ENCODE measurements around the gene ELP5. TPM values are rescaled to one million over a fixed set of nuclear protein-coding genes. Genes with fewer than 3 reads are reported as not detected.

Gene ELP5
- total RNA-seq, 1 donor: 35.6 TPM

DNA sequence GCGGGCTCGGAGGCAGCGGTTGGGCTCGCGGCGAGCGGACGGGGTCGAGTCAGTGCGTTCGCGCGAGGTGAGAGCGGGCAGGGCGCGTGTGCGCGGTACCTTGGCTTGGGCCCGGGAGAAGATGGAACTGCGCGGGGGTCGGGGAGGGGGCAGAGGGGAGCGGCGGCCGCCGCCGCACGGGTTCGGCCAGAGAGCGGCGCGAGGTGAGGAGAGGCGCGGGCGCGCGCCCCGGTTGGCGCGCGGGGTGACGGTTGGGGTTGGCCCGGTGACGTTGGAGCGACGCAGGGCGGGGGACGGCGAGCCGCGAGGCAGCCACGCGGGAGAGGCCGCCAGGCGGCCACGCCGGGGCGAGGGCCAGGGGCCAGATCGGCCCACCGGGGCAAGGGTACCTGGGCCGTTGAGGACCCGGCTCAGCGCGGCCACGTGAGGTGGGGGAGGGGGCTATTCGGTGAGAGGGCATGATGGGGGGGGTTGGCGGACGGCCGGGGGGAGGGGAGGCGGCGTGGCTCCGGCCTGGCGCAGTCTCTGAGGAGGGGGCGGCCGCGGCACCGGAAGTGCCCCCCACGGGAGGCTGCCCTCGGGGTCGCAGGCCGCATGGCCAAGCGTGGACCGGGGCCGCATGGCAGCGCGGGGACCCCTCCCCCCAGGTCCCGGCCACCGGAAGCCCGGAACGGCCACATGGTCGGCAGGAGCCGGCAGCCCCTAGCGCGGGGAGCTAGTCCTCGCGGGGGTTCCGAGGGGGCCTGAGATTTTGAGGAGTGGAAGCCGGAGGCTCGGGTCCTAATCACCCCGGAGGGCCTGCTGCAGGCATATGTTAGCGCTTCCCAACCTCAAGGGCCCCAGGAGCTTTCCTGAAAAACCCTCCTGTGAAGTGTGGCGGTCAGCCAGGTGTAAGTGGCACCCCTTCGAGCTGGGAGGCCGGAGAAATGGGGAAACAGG lies 55.9 kb downstream of the ELP5 start:
- TF ChIP-seq, protein P1, sequence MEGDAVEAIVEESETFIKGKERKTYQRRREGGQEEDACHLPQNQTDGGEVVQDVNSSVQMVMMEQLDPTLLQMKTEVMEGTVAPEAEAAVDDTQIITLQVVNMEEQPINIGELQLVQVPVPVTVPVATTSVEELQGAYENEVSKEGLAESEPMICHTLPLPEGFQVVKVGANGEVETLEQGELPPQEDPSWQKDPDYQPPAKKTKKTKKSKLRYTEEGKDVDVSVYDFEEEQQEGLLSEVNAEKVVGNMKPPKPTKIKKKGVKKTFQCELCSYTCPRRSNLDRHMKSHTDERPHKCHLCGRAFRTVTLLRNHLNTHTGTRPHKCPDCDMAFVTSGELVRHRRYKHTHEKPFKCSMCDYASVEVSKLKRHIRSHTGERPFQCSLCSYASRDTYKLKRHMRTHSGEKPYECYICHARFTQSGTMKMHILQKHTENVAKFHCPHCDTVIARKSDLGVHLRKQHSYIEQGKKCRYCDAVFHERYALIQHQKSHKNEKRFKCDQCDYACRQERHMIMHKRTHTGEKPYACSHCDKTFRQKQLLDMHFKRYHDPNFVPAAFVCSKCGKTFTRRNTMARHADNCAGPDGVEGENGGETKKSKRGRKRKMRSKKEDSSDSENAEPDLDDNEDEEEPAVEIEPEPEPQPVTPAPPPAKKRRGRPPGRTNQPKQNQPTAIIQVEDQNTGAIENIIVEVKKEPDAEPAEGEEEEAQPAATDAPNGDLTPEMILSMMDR (IDR thresholded peaks at IDR 0.05; ENCODE audit: insufficient read depth, low read length): no peak
- H3K4me3 ChIP-seq (ENCODE audit: low read depth, low read length): peak overlapping the region; percentile 91
- DNase-seq (ENCODE audit: low read depth): peak; percentile 34

DNA sequence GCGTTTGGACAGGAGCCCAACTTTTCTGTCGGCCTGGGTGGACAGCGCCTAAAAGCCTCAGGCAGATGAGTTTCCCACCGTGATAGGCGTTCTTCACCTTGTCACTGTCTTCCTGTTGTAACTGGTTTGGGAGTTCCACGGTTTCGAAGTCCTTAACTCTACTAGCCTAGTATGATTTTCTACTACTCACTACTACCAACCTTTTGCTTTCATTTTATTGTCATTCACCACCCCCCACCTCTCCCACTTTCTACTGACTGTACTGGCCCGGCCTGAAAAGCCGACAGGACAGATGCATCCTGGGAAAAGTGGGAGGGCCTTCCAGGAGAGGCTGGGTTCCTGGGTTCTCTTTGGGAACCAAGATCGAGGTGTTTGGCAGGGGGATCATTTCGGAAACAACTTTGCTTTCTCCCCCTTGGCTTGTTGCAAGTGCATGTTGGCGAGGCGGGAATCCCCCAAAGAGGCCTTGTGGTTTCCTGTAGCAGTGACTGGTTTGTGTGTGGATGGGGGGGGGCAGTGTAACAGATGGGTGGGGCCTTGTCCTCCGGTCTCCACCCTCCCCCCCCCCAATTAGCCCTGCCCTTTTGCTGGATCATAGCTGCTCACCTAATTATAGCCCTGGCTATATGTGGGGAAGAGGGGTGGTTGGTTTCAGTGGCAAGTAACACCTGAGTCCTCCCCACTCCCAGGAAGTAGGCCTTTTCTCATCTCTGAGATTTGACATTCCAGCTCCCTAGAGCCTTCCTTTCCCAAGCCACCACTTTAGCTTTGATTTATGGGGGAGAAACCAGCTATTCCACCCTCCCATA lies 56.8 kb downstream of the ELP5 start:
- TF ChIP-seq, protein P1 (IDR thresholded peaks at IDR 0.05; ENCODE audit: insufficient read depth, low read length): no peak
- H3K4me3 ChIP-seq (ENCODE audit: low read depth, low read length): peak overlapping the region; percentile 91
- peak; percentile 84 for DNase-seq (ENCODE audit: low read depth)

Small RNA genes lying within 50 kb of the gene (small RNA-seq; reads per million reads assigned to genes)
- gene MIR324: 263 reads per million, percentile 98 among the genes with 10 or more reads in this experiment
- not detected for gene RF00019

Other genes with a start within 250 kb of the ELP5 start
- gene RNASEK, start 239.6 kb upstream of the ELP5 start, total RNA-seq (ENCODE audit: low replicate concordance): 9.3 and 90.7 TPM in 2 replicates
- 0.41 and 0.45 TPM in 2 replicates for gene BCL6B, start 229.2 kb upstream of the ELP5 start, total RNA-seq (ENCODE audit: low replicate concordance)
- gene SLC16A13, start 216.2 kb upstream of the ELP5 start, total RNA-seq (ENCODE audit: low replicate concordance): 0.72 and 3.1 TPM in 2 replicates
- 0.27 and 2.4 TPM in 2 replicates for gene SLC16A11, start 208.1 kb upstream of the ELP5 start, total RNA-seq (ENCODE audit: low replicate concordance)
- gene CLEC10A, start 172.0 kb upstream of the ELP5 start, total RNA-seq (ENCODE audit: low replicate concordance): not detected in 2 replicates
- gene ASGR2, start 137.4 kb upstream of the ELP5 start, total RNA-seq (ENCODE audit: low replicate concordance): not detected in 2 replicates
- 0.09 and 2.8 TPM in 2 replicates for gene ASGR1, start 72.8 kb upstream of the ELP5 start, total RNA-seq (ENCODE audit: low replicate concordance)
- 2.9 and 11.9 TPM in 2 replicates for gene DLG4, start 32.4 kb upstream of the ELP5 start, total RNA-seq (ENCODE audit: low replicate concordance)
- gene ACADVL, start 32.3 kb upstream of the ELP5 start, total RNA-seq (ENCODE audit: low replicate concordance): 136 and 210 TPM in 2 replicates
- 67.7 and 102 TPM in 2 replicates for gene DVL2, start 17.7 kb upstream of the ELP5 start, total RNA-seq (ENCODE audit: low replicate concordance)
- 26.7 and 40.3 TPM in 2 replicates for gene PHF23, start 12.8 kb upstream of the ELP5 start, total RNA-seq (ENCODE audit: low replicate concordance)
- 293 and 420 TPM in 2 replicates for gene GABARAP, start 9.8 kb upstream of the ELP5 start, total RNA-seq (ENCODE audit: low replicate concordance)
- gene CTDNEP1, start 481 bp upstream of the ELP5 start, total RNA-seq (ENCODE audit: low replicate concordance): 15.3 and 41.2 TPM in 2 replicates
- 3.0 TPM in 1 of 2 replicates, not detected in the other for gene CLDN7, start 10.3 kb downstream of the ELP5 start, total RNA-seq (ENCODE audit: low replicate concordance)
- 0.18 TPM in 1 of 2 replicates, not detected in the other for gene SLC2A4, start 29.5 kb downstream of the ELP5 start, total RNA-seq (ENCODE audit: low replicate concordance)
- not detected in 2 replicates for gene YBX2, start 42.4 kb downstream of the ELP5 start, total RNA-seq (ENCODE audit: low replicate concordance)
- 78.3 and 1,006 TPM in 2 replicates for gene EIF5A, start 55.4 kb downstream of the ELP5 start, total RNA-seq (ENCODE audit: low replicate concordance)
- gene GPS2, start 63.1 kb downstream of the ELP5 start, total RNA-seq (ENCODE audit: low replicate concordance): 28.4 and 69.1 TPM in 2 replicates
- 17.4 and 17.7 TPM in 2 replicates for gene NEURL4, start 77.1 kb downstream of the ELP5 start, total RNA-seq (ENCODE audit: low replicate concordance)
- gene ACAP1, start 84.3 kb downstream of the ELP5 start, total RNA-seq (ENCODE audit: low replicate concordance): 0.72 TPM in 1 of 2 replicates, not detected in the other
- gene KCTD11, start 99.9 kb downstream of the ELP5 start, total RNA-seq (ENCODE audit: low replicate concordance): 6.1 and 6.9 TPM in 2 replicates
- gene TMEM95, start 102.9 kb downstream of the ELP5 start, total RNA-seq (ENCODE audit: low replicate concordance): not detected in 2 replicates
- gene TNK1, start 128.9 kb downstream of the ELP5 start, total RNA-seq (ENCODE audit: low replicate concordance): under 0.01 TPM in 1 of 2 replicates, not detected in the other
- gene PLSCR3, start 142.3 kb downstream of the ELP5 start, total RNA-seq (ENCODE audit: low replicate concordance): 19.5 and 26.9 TPM in 2 replicates
- gene TMEM256, start 151.9 kb downstream of the ELP5 start, total RNA-seq (ENCODE audit: low replicate concordance): 21.7 and 43.7 TPM in 2 replicates
- 7.0 and 20.3 TPM in 2 replicates for gene NLGN2, start 155.6 kb downstream of the ELP5 start, total RNA-seq (ENCODE audit: low replicate concordance)
- not detected in 2 replicates for gene SPEM1, start 168.1 kb downstream of the ELP5 start, total RNA-seq (ENCODE audit: low replicate concordance)
- not detected in 2 replicates for gene SPEM2, start 173.4 kb downstream of the ELP5 start, total RNA-seq (ENCODE audit: low replicate concordance)
- gene SPEM3, start 176.6 kb downstream of the ELP5 start, total RNA-seq (ENCODE audit: low replicate concordance): 0.25 TPM in 1 of 2 replicates, not detected in the other
- 1.6 and 2.2 TPM in 2 replicates for gene TMEM102, start 183.2 kb downstream of the ELP5 start, total RNA-seq (ENCODE audit: low replicate concordance)
- 0.36 and 1.7 TPM in 2 replicates for gene FGF11, start 187.3 kb downstream of the ELP5 start, total RNA-seq (ENCODE audit: low replicate concordance)
- 4.7 and 6.1 TPM in 2 replicates for gene CHRNB1, start 192.8 kb downstream of the ELP5 start, total RNA-seq (ENCODE audit: low replicate concordance)
- 37.4 and 45.5 TPM in 2 replicates for gene ZBTB4, start 227.4 kb downstream of the ELP5 start, total RNA-seq (ENCODE audit: low replicate concordance)
- gene SLC35G6, start 229.2 kb downstream of the ELP5 start, total RNA-seq (ENCODE audit: low replicate concordance): not detected in 2 replicates
- 72.9 and 74.1 TPM in 2 replicates for gene POLR2A, start 232.2 kb downstream of the ELP5 start, total RNA-seq (ENCODE audit: low replicate concordance)

Measured in fibroblast of the aortic adventitia (primary cell).